Stimulated activated CD4-positive, alpha-beta T cell treated with anti-CD3 and anti-CD28 coated beads, Interleukin-12 subunit alpha, Interleukin-12 subunit beta, amount 100 ng/mL, for 48 hours (primary cell): Measurements from ENCODE around the gene PDE1C.

ENCODE experiments used
- DNase-seq, 3 donors: peaks; one replicate each; pipeline ENCODE4 v3.0.0-alpha.2; 2020; ENCODE audit warnings: low read depth in 2 of 3, low spot score in 1 of 3

The PDE1C gene

GRCh38 chr7:32075612-32076011 is 5.4 kb upstream of the PDE1C start:
- no peak for DNase-seq

- no peak for DNase-seq
Observed at GRCh38 chr7:32074787-32075585, 4.8 kb upstream of the PDE1C start.

GRCh38 chr7:32073533-32073932 is 3.3 kb upstream of the PDE1C start:
- no peak for DNase-seq

GRCh38 chr7:32072397-32072796 is 2.2 kb upstream of the PDE1C start:
- DNase-seq, result no peak

- DNase-seq, result no peak
Observed at GRCh38 chr7:32071466-32072091, 1.4 kb upstream of the PDE1C start.

- DNase-seq, result no peak
Observed at GRCh38 chr7:32070051-32070405, 179 bp downstream of the PDE1C start.

GRCh38 chr7:32069116-32069650 is 1.0 kb downstream of the PDE1C start:
- DNase-seq, result no peak

- no peak for DNase-seq
Observed at GRCh38 chr7:32068411-32069101, 1.7 kb downstream of the PDE1C start.

GRCh38 chr7:32066441-32066840 is 3.8 kb downstream of the PDE1C start:
- DNase-seq, result no peak

GRCh38 chr7:32063614-32064013 is 6.6 kb downstream of the PDE1C start:
- DNase-seq, result no peak

- peak in 2 of 3 donors; percentile 1 to 3 for DNase-seq
Observed at GRCh38 chr7:32062150-32062549, 8.1 kb downstream of the PDE1C start.

GRCh38 chr7:32061346-32061745 is 8.9 kb downstream of the PDE1C start:
- no peak for DNase-seq

GRCh38 chr7:32059289-32060011 is 10.8 kb downstream of the PDE1C start:
- no peak for DNase-seq

GRCh38 chr7:32058002-32058401 is 12.2 kb downstream of the PDE1C start:
- DNase-seq, result no peak

- DNase-seq, result no peak
Observed at GRCh38 chr7:32056767-32057166, 13.4 kb downstream of the PDE1C start.

- no peak for DNase-seq
Observed at GRCh38 chr7:32053204-32053603, 17.0 kb downstream of the PDE1C start.

GRCh38 chr7:32051128-32051527 is 19.1 kb downstream of the PDE1C start:
- no peak for DNase-seq

GRCh38 chr7:32049599-32049998 is 20.6 kb downstream of the PDE1C start:
- DNase-seq, result no peak

GRCh38 chr7:32048970-32049491 is 21.2 kb downstream of the PDE1C start:
- no peak for DNase-seq

GRCh38 chr7:32047801-32048200 is 22.4 kb downstream of the PDE1C start:
- no peak for DNase-seq

- no peak for DNase-seq
Observed at GRCh38 chr7:32047075-32047474, 23.1 kb downstream of the PDE1C start.
